ENCODE measurements around the gene NTNG1.
A peak's percentile ranks its signal among the peaks of the same experiment; 100 is the strongest.

NTNG1 gene

GRCh38 chr1:107457989-107458388 lies 317.1 kb downstream of the NTNG1 start:
- no peak for DNase-seq

- DNase-seq: no peak
Observed at GRCh38 chr1:107459204-107459904, 318.5 kb downstream of the NTNG1 start.

- no peak for DNase-seq
Observed at GRCh38 chr1:107460035-107460434, 319.2 kb downstream of the NTNG1 start.

- DNase-seq: no peak
Observed at GRCh38 chr1:107464827-107465226, 324.0 kb downstream of the NTNG1 start.

GRCh38 chr1:107467286-107467685 lies 326.4 kb downstream of the NTNG1 start:
- DNase-seq: no peak

GRCh38 chr1:107467811-107468210 lies 327.0 kb downstream of the NTNG1 start:
- DNase-seq: no peak

- no peak for DNase-seq
Observed at GRCh38 chr1:107473065-107473464, 332.2 kb downstream of the NTNG1 start.

GRCh38 chr1:107474877-107475612 lies 334.2 kb downstream of the NTNG1 start:
- DNase-seq: no peak

- DNase-seq: no peak
Observed at GRCh38 chr1:107477233-107477632, 336.4 kb downstream of the NTNG1 start.

- no peak for DNase-seq
Observed at GRCh38 chr1:107479865-107480350, 339.1 kb downstream of the NTNG1 start.

- peak; percentile 47 for DNase-seq
Observed at GRCh38 chr1:107480548-107481415, 339.9 kb downstream of the NTNG1 start.

GRCh38 chr1:107481756-107482384 lies 341.0 kb downstream of the NTNG1 start:
- DNase-seq: no peak

- no peak for DNase-seq
Observed at GRCh38 chr1:107483949-107484348, 343.1 kb downstream of the NTNG1 start.

- DNase-seq: no peak
Observed at GRCh38 chr1:107486349-107486748, 345.5 kb downstream of the NTNG1 start.

GRCh38 chr1:107487506-107487905 lies 346.7 kb downstream of the NTNG1 start:
- no peak for DNase-seq

GRCh38 chr1:107491582-107491981 lies 350.7 kb downstream of the NTNG1 start:
- DNase-seq: no peak

- no peak for DNase-seq
Observed at GRCh38 chr1:107493111-107493716, 352.4 kb downstream of the NTNG1 start.

- DNase-seq: no peak
Observed at GRCh38 chr1:107494061-107494460, 353.2 kb downstream of the NTNG1 start.

GRCh38 chr1:107496002-107496401 lies 355.2 kb downstream of the NTNG1 start:
- DNase-seq: no peak

- DNase-seq: no peak
Observed at GRCh38 chr1:107499139-107499744, 358.4 kb downstream of the NTNG1 start.

GRCh38 chr1:107501081-107501605 lies 360.3 kb downstream of the NTNG1 start:
- DNase-seq: no peak
